KMS-11 (cell line): ENCODE measurements around the gene ETNK1.

Experiments
- H2AFZ ChIP-seq: fragments of 200-600 bp; sonication (generic); 2 replicates; pipeline ENCODE4 v1.6.1; 2016; ENCODE audit warnings: antibody characterized with exemption, mixed run types, low read depth
- H3K27ac ChIP-seq: fragments of 200-600 bp; sonication (generic); 2 replicates; pipeline ENCODE4 v1.6.1; 2016; ENCODE audit warnings: mild to moderate bottlenecking, mixed run types
- H3K27me3 ChIP-seq: fragments of 200-600 bp; sonication (generic); 2 replicates; pipeline ENCODE4 v1.6.1; 2017; ENCODE audit warnings: mild to moderate bottlenecking, low read depth, mixed run types, moderate library complexity; ENCODE audit not compliant: insufficient read depth
- H3K36me3 ChIP-seq: fragments of 200-600 bp; sonication (generic); 2 replicates; pipeline ENCODE4 v1.6.1; 2017; ENCODE audit warnings: mild to moderate bottlenecking, mixed run types; ENCODE audit not compliant: insufficient read depth
- H3K4me1 ChIP-seq: fragments of 200-600 bp; sonication (generic); 2 replicates; pipeline ENCODE4 v1.6.1; 2016; ENCODE audit warnings: mild to moderate bottlenecking, low read depth, mixed run types; ENCODE audit not compliant: poor library complexity, severe bottlenecking
- H3K4me2 ChIP-seq: fragments of 200-600 bp; sonication (generic); 2 replicates; pipeline ENCODE4 v1.7.0; 2016; ENCODE audit warnings: mild to moderate bottlenecking, mixed run types
- H3K4me3 ChIP-seq: fragments of 200-600 bp; sonication (generic); IDR thresholded peaks from 2 replicates; pipeline ENCODE4 v1.6.1; 2017; ENCODE audit warnings: low read depth, low read length, mixed read lengths; ENCODE audit not compliant: insufficient read depth
- H3K79me2 ChIP-seq: fragments of 200-600 bp; sonication (generic); 2 replicates; pipeline ENCODE4 v1.6.1; 2016; ENCODE audit warnings: low read depth, mixed run types; ENCODE audit not compliant: insufficient read depth
- H3K9ac ChIP-seq: fragments of 200-600 bp; sonication (generic); 2 replicates; pipeline ENCODE4 v1.6.1; 2016; ENCODE audit warnings: mild to moderate bottlenecking, mixed run types
- H4K20me1 ChIP-seq: fragments of 200-600 bp; sonication (generic); 2 replicates; pipeline ENCODE4 v1.6.1; 2016; ENCODE audit warnings: mild to moderate bottlenecking, mixed run types; ENCODE audit not compliant: insufficient read depth
- CTCF ChIP-seq: fragments of 200-600 bp; sonication (generic); conservative IDR thresholded peaks from 2 replicates; pipeline ENCODE4 v1.6.1; 2017; ENCODE audit warnings: low read depth, mild to moderate bottlenecking, antibody characterized with exemption, low read length, moderate library complexity, mixed read lengths

ETNK1 gene

GRCh38 chr12:22648668-22649067 is 23.7 kb downstream of the ETNK1 start:
- H3K27me3 ChIP-seq = no peaks in the 10 kb centered on the region

GRCh38 chr12:22653075-22653474 is 28.1 kb downstream of the ETNK1 start:
- Histone ChIP-seq H2AFZ (no peak overlapping the region), H3K27ac (no peak overlapping the region), H3K36me3 (no peaks in the 10 kb centered on the region), H3K4me2 (no peak overlapping the region), H3K4me1 (no peaks in the 10 kb centered on the region), H4K20me1 (no peaks in the 10 kb centered on the region), H3K79me2 (peaks cover 3% of the 10 kb centered on the region; the same call in 1 of the 2 replicates), H3K9ac (no peak overlapping the region), H3K4me3 (no peak overlapping the region), H3K27me3 (no peaks in the 10 kb centered on the region)
- no peak for TF ChIP-seq CTCF

More at GRCh38 chr12:22648668-22649067, 23.7 kb downstream of the ETNK1 start:
- no peak for TF ChIP-seq CTCF
- Histone ChIP-seq H2AFZ (no peak overlapping the region), H3K79me2 (peaks cover 3% of the 10 kb centered on the region; the same call in 1 of the 2 replicates), H3K4me2 (no peak overlapping the region), H4K20me1 (no peaks in the 10 kb centered on the region), H3K4me3 (no peak overlapping the region), H3K36me3 (no peaks in the 10 kb centered on the region), H3K27ac (no peak overlapping the region), H3K9ac (no peak overlapping the region), H3K4me1 (no peaks in the 10 kb centered on the region)

GRCh38 chr12:22653791-22654190 is 28.8 kb downstream of the ETNK1 start:
- H3K36me3 ChIP-seq = no peaks in the 10 kb centered on the region
- no peak overlapping the region for H3K4me3 ChIP-seq
- no peak overlapping the region for H3K9ac ChIP-seq

GRCh38 chr12:22656376-22656775 is 31.4 kb downstream of the ETNK1 start:
- Histone ChIP-seq H2AFZ (no peak overlapping the region), H3K4me1 (no peaks in the 10 kb centered on the region), H4K20me1 (no peaks in the 10 kb centered on the region), H3K4me2 (no peak overlapping the region), H3K9ac (no peak overlapping the region), H3K27ac (no peak overlapping the region), H3K27me3 (no peaks in the 10 kb centered on the region), H3K4me3 (no peak overlapping the region), H3K79me2 (0 out of 2 replicates have a peak, but pooled peaks cover 3% of the 10 kb centered on the region), H3K36me3 (no peaks in the 10 kb centered on the region)
- TF ChIP-seq CTCF = no peak

More at GRCh38 chr12:22653791-22654190, 28.8 kb downstream of the ETNK1 start:
- no peaks in the 10 kb centered on the region for H4K20me1 ChIP-seq
- no peak overlapping the region for H2AFZ ChIP-seq
- no peaks in the 10 kb centered on the region for H3K4me1 ChIP-seq
- no peak for TF ChIP-seq CTCF
- no peak overlapping the region for H3K27ac ChIP-seq
- H3K27me3 ChIP-seq = no peaks in the 10 kb centered on the region
- H3K79me2 ChIP-seq = peaks cover 3% of the 10 kb centered on the region; the same call in 1 of the 2 replicates
- no peak overlapping the region for H3K4me2 ChIP-seq
